Stomach (tissue), 4 donors: ENCODE results near the gene DBNDD2.

Experiments
- CTCF ChIP-seq, 7 experiments: fragments of 450-650 bp in 4 of 7; fragments of 200-600 bp in 3 of 7; sonication (generic) in 3 of 7; IDR thresholded peaks; one replicate each; pipeline ENCODE4 v1.5.1; 2016 to 2019; ENCODE audit warnings: antibody characterized with exemption in 7 of 7, control low read depth in 2 of 7, mild to moderate bottlenecking in 1 of 7
- EP300 ChIP-seq: sonication (generic); formaldehyde crosslinking; IDR thresholded peaks from one replicate; pipeline ENCODE4 v1.6.1; 2017; ENCODE audit warnings: antibody characterized with exemption
- POLR2A ChIP-seq, 4 donors: fragments of 450-650 bp; IDR thresholded peaks; one replicate each; pipeline ENCODE4 v1.6.1; 2016; ENCODE audit warnings: antibody characterized with exemption in 4 of 4, control low read depth in 2 of 4, mild to moderate bottlenecking in 1 of 4, moderate library complexity in 1 of 4
- POLR2AphosphoS5 ChIP-seq, 3 donors: sonication (generic); formaldehyde crosslinking; IDR thresholded peaks; one replicate each; pipeline ENCODE4 v1.6.1; 2016; ENCODE audit warnings: antibody characterized with exemption in 3 of 3

GRCh38 chr20:45440891-45441685, 33.0 kb downstream of the DBNDD2 start:
- no peak for TF ChIP-seq CTCF (IDR thresholded peaks at IDR 0.05)
- TF ChIP-seq POLR2AphosphoS5 (IDR thresholded peaks at IDR 0.05): no peak
- TF ChIP-seq EP300: no peak
- TF ChIP-seq POLR2A (IDR thresholded peaks at IDR 0.05): no peak
